Gastrocnemius medialis (tissue), 4 donors: ENCODE results near the gene PLXNB3. TPM values are rescaled to one million over a fixed set of nuclear protein-coding genes. Genes with fewer than 3 reads are reported as not detected.

ENCODE experiments used
- ATAC-seq, 2 donors: fragments of 150-250 bp; one replicate each; pipeline ENCODE4 v1.9.1; 2016
- DNase-seq, 2 donors: peaks; one replicate each; pipeline ENCODE4 v3.0.0-alpha.2; 2019
- H3K27ac ChIP-seq, 4 donors: fragments of 200-600 bp; sonication (generic); 1 replicate in 1 of 4; 2 replicates in 3 of 4; pipeline ENCODE4 v1.5.1; 2016 to 2018; ENCODE audit warnings: mild to moderate bottlenecking in 2 of 4, moderate library complexity in 1 of 4
- H3K27me3 ChIP-seq, 3 donors: fragments of 200-600 bp; sonication (generic) in 2 of 3; 1 replicate in 1 of 3; 2 replicates in 2 of 3; pipeline versions ENCODE4 v1.5.1 to v1.6.0; 2016 to 2019; ENCODE audit warnings: mild to moderate bottlenecking in 1 of 3, moderate library complexity in 1 of 3
- H3K36me3 ChIP-seq, 2 donors: fragments of 200-600 bp; sonication (generic) in 1 of 2; one replicate each; pipeline ENCODE4 v1.5.1; 2017 to 2018
- H3K4me1 ChIP-seq, 2 donors: fragments of 200-600 bp; sonication (generic) in 1 of 2; one replicate each; pipeline ENCODE4 v1.5.1; 2016 to 2017; ENCODE audit warnings: mild to moderate bottlenecking in 2 of 2
- H3K4me3 ChIP-seq, 4 donors: fragments of 200-600 bp; sonication (generic) in 3 of 4; 1 replicate in 1 of 4; 2 replicates in 3 of 4; pipeline ENCODE4 v1.5.1; 2016 to 2019; ENCODE audit warnings: mild to moderate bottlenecking in 2 of 4
- H3K9me3 ChIP-seq, 3 donors: fragments of 200-600 bp; sonication (generic) in 2 of 3; 1 replicate in 1 of 3; 2 replicates in 2 of 3; pipeline ENCODE4 v1.5.1; 2016 to 2019
- CTCF ChIP-seq, 5 experiments: fragments of 450-650 bp in 3 of 5; fragments of 200-600 bp in 2 of 5; sonication (generic) in 2 of 5; IDR thresholded peaks in 4 of 5; conservative IDR thresholded peaks in 1 of 5; 1 replicate in 4 of 5; 2 replicates in 1 of 5; pipeline ENCODE4 v1.5.1; 2016 to 2019; ENCODE audit warnings: antibody characterized with exemption in 5 of 5, mild to moderate bottlenecking in 3 of 5, moderate library complexity in 3 of 5
- POLR2A ChIP-seq, 2 donors: fragments of 450-650 bp; IDR thresholded peaks; one replicate each; pipeline ENCODE4 v1.6.1; 2017; ENCODE audit warnings: antibody characterized with exemption in 2 of 2, mild to moderate bottlenecking in 2 of 2, moderate library complexity in 2 of 2
- in situ Hi-C, 4 donors: fragments of 200-750 bp; cut with MboI; loops; one replicate each; pipeline versions ENCODE4 v1.15.0 to v1.8.0; 2017; ENCODE audit warnings: low sequenced_read_pairs in 4 of 4
- intact Hi-C: fragments of 100-400 bp; cut with DNase I; formaldehyde crosslinking; loops from one replicate; pipeline ENCODE4 v1.15.1; 2023; ENCODE audit warnings: low total_unique reads
- total RNA-seq, 4 donors: library from RNA; depleted of rRNA; stranded (reverse); fragments of >200 nt; gene quantifications; one replicate each; pipeline versions ENCODE4 v1.1.0 to v1.2.3, GENCODE V29; 2016

The PLXNB3 gene
- total RNA-seq, 4 donors from 2014 or later: 0.10 to 1.1 (median 0.13) TPM

DNA sequence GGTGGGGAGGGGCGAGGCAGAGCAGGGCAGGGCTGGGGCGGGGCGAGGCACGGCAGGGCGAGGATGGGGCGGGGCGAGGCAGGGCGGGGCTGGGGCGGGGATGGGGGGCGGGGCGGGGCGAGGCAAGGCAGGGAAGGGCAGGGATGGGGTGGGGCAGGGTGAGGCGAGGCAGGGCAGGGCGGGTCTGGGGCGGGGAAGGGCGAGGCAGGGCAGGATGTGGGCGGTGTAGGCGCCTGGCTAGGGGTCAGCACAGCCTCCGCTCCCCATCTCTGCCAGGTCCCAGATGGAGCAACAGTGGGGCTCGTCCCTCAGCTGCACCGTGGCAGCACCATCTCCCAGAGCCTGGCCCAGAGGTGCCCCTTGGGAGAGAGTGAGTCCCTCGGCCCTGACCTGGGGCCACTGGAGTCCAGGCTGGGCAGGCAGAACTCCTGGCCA lies 12.6 kb downstream of the PLXNB3 start:
- H3K4me3 ChIP-seq: no peak overlapping the region
- no peak overlapping the region for H3K27ac ChIP-seq
- ATAC-seq (no peak), DNase-seq (peak in 1 of 2 donors; percentile 11)
- H3K36me3 ChIP-seq: no peaks in the 10 kb centered on the region
- in situ Hi-C loops: loop anchor here in 3 of 4 donors (25.0 kb wide), 2 partner anchors 161 to 186 kb away; partner anchors contain the start of genes HCFC1 (in 2 of the 3), TMEM187 (in 2 of the 3), ARHGAP4 (in 1 of the 3) and NAA10 (in 1 of the 3)
- peaks cover 0 to 12% of the 10 kb centered on the region in 2 donors for H3K4me1 ChIP-seq
- H3K9me3 ChIP-seq: no peaks in the 10 kb centered on the region
- TF ChIP-seq CTCF (IDR thresholded peaks at IDR 0.05 in 4 of 5, conservative IDR thresholded peaks at IDR 0.05 in 1 of 5) (no peak), POLR2A (IDR thresholded peaks at IDR 0.05) (no peak)
- intact Hi-C loops: no loop called here
- H3K27me3 ChIP-seq: no peaks in the 10 kb centered on the region

- no peak overlapping the region for H3K4me3 ChIP-seq
- in situ Hi-C loops: loop anchor here in 3 of 4 donors (25.0 kb wide), 2 partner anchors 160 to 185 kb away; partner anchors contain the start of genes HCFC1 (in 2 of the 3), TMEM187 (in 2 of the 3), ARHGAP4 (in 1 of the 3) and NAA10 (in 1 of the 3)
- H3K27ac ChIP-seq: no peak overlapping the region
- H3K4me1 ChIP-seq: peaks cover 0 to 21% of the 10 kb centered on the region in 2 donors
- intact Hi-C loops: no loop called here
- peak in 1 of 2 donors; percentile 3 for DNase-seq
- no peaks in the 10 kb centered on the region for H3K36me3 ChIP-seq
- H3K27me3 ChIP-seq: no peaks in the 10 kb centered on the region
- no peak for ATAC-seq
- H3K9me3 ChIP-seq: no peaks in the 10 kb centered on the region
- TF ChIP-seq CTCF (IDR thresholded peaks at IDR 0.05 in 4 of 5, conservative IDR thresholded peaks at IDR 0.05 in 1 of 5) (no peak), POLR2A (IDR thresholded peaks at IDR 0.05) (no peak)
Observed at GRCh38 chrX:153777261-153778090, 13.4 kb downstream of the PLXNB3 start.

DNA sequence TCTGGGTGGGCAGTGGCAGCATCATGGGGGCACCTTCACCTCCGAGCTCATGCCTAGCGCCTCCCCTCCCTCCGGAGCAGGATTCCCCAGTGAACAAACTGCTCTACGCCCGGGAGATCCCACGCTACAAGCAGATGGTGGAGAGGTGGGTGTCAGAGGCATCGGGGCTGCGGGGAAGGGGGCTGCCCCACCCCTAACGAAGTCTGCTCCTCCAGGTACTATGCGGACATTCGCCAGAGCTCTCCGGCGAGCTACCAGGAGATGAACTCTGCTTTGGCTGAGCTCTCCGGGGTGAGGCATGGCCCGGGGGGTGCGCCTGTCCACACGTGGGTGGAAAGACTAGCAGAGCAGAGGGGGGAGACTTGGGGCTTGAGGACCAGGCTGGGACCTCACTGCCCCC lies 14.1 kb downstream of the PLXNB3 start:
- no peaks in the 10 kb centered on the region for H3K9me3 ChIP-seq
- no peaks in the 10 kb centered on the region for H3K27me3 ChIP-seq
- H3K4me1 ChIP-seq: peaks cover 0 to 28% of the 10 kb centered on the region in 2 donors
- H3K27ac ChIP-seq: no peak overlapping the region
- DNase-seq (no peak), ATAC-seq (no peak)
- in situ Hi-C loops: loop anchor here in 3 of 4 donors (25.0 kb wide), 2 partner anchors 159 to 184 kb away; partner anchors contain the start of genes HCFC1 (in 2 of the 3), TMEM187 (in 2 of the 3), ARHGAP4 (in 1 of the 3) and NAA10 (in 1 of the 3)
- TF ChIP-seq CTCF (IDR thresholded peaks at IDR 0.05 in 4 of 5, conservative IDR thresholded peaks at IDR 0.05 in 1 of 5) (no peak), POLR2A (IDR thresholded peaks at IDR 0.05) (no peak)
- no peaks in the 10 kb centered on the region for H3K36me3 ChIP-seq
- intact Hi-C loops: no loop called here
- no peak overlapping the region for H3K4me3 ChIP-seq

DNA sequence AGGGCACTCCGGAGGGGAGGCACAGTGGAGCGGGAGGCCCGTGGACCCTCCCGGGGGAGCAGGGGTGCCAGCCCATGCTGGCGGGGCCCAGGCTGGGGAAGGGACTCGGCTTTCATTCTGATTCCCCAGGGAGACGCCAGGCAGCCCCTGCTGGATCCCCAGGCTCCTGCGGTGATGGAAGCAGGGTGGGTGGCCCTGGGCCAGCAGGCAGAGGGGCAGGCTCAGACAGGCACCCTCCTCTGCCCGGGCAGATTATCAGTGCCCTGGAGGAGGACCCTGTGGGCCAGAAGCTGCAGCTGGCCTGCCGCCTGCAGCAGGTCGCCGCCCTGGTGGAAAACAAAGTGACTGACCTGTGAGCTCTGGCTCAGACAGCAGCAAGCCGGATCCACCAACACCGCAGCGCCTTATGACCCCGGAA lies 14.6 kb downstream of the PLXNB3 start:
- intact Hi-C loops: no loop called here
- Histone ChIP-seq H3K9me3 (no peaks in the 10 kb centered on the region), H3K27me3 (no peaks in the 10 kb centered on the region), H3K27ac (peak overlapping the region in 2 of 4 donors; percentile 88 to 94), H3K36me3 (no peaks in the 10 kb centered on the region), H3K4me3 (no peak overlapping the region), H3K4me1 (peaks cover 0 to 30% of the 10 kb centered on the region in 2 donors)
- peak in 2 of 5 experiments; percentile 15 to 24 for TF ChIP-seq CTCF (IDR thresholded peaks at IDR 0.05 in 4 of 5, conservative IDR thresholded peaks at IDR 0.05 in 1 of 5)
- TF ChIP-seq POLR2A (IDR thresholded peaks at IDR 0.05): no peak
- in situ Hi-C loops: loop anchor here in 3 of 4 donors (25.0 kb wide), 2 partner anchors 159 to 184 kb away; partner anchors contain the start of genes HCFC1 (in 2 of the 3), TMEM187 (in 2 of the 3), ARHGAP4 (in 1 of the 3) and NAA10 (in 1 of the 3)
- peak in 1 of 2 donors; percentile 35 for DNase-seq
- ATAC-seq: no peak
